CD14-positive monocyte (primary cell): ENCODE measurements around the gene LAGE3. TPM values are rescaled to one million over a fixed set of nuclear protein-coding genes. Genes with fewer than 3 reads are reported as not detected.

ENCODE experiments used
- DNase-seq, 3 donors: peaks; one replicate each; pipeline ENCODE4 v3.0.0-alpha.2; 2011 to 2022
- H2AFZ ChIP-seq: 2 replicates; pipeline ENCODE4 v1.6.0; 2012; ENCODE audit warnings: mild to moderate bottlenecking, low read depth, low read length, inconsistent platforms; ENCODE audit not compliant: insufficient read depth, poor library complexity, severe bottlenecking
- H3K27ac ChIP-seq, 2 donors: 1 replicate in 1 of 2; 2 replicates in 1 of 2; pipeline ENCODE4 v1.5.1; 2012 to 2013; ENCODE audit warnings: low read length in 2 of 2, control low read depth in 1 of 2, inconsistent platforms in 1 of 2, low read depth in 1 of 2, mild to moderate bottlenecking in 1 of 2
- H3K27me3 ChIP-seq, 2 donors: one replicate each; pipeline versions ENCODE4 v1.6.0 to v1.6.1; 2011 to 2013; ENCODE audit warnings: low read length in 2 of 2; ENCODE audit not compliant: control insufficient read depth in 2 of 2, insufficient read depth in 2 of 2
- H3K36me3 ChIP-seq, 2 donors: replicated peaks in 1 of 2; 1 replicate in 1 of 2; 2 replicates in 1 of 2; pipeline versions ENCODE4 v1.5.1 to v1.6.1; 2012 to 2013; ENCODE audit warnings: low read length in 2 of 2, control low read depth in 1 of 2, inconsistent platforms in 1 of 2, mild to moderate bottlenecking in 1 of 2; ENCODE audit not compliant: insufficient read depth in 2 of 2, control insufficient read depth in 1 of 2
- H3K4me1 ChIP-seq, 2 donors: 1 replicate in 1 of 2; 2 replicates in 1 of 2; pipeline versions ENCODE4 v1.5.1 to v1.6.1; 2012 to 2013; ENCODE audit warnings: low read length in 2 of 2, control low read depth in 1 of 2, inconsistent platforms in 1 of 2, mild to moderate bottlenecking in 1 of 2, moderate library complexity in 1 of 2; ENCODE audit not compliant: insufficient read depth in 2 of 2, control insufficient read depth in 1 of 2
- H3K4me2 ChIP-seq: replicated peaks from 2 replicates; pipeline ENCODE3; 2012; ENCODE audit warnings: low read length, moderate library complexity, mild to moderate bottlenecking; ENCODE audit not compliant: poor library complexity, severe bottlenecking; ENCODE audit errors: extremely low read depth
- H3K4me3 ChIP-seq, 3 experiments: fragments of 200-600 bp in 1 of 3; sonication (generic) in 1 of 3; replicated peaks in 1 of 3; 1 replicate in 2 of 3; 2 replicates in 1 of 3; pipeline ENCODE4 v1.5.1; 2011 to 2013; ENCODE audit warnings: low read length in 3 of 3, mild to moderate bottlenecking in 3 of 3, control low read depth in 2 of 3, low read depth in 2 of 3, inconsistent platforms in 1 of 3, moderate library complexity in 1 of 3
- H3K79me2 ChIP-seq: 2 replicates; pipeline ENCODE4 v1.6.0; 2012; ENCODE audit warnings: mild to moderate bottlenecking, control low read depth, inconsistent platforms, low read length, moderate library complexity; ENCODE audit not compliant: insufficient read depth
- H3K9ac ChIP-seq: 2 replicates; pipeline ENCODE4 v1.6.0; 2017; ENCODE audit warnings: low read length, mild to moderate bottlenecking; ENCODE audit not compliant: insufficient read depth, poor library complexity, severe bottlenecking
- H3K9me3 ChIP-seq, 2 donors: replicated peaks in 1 of 2; 1 replicate in 1 of 2; 2 replicates in 1 of 2; pipeline versions ENCODE4 v1.5.1 to v1.6.1; 2012 to 2013; ENCODE audit warnings: low read length in 2 of 2, control low read depth in 1 of 2; ENCODE audit not compliant: control insufficient read depth in 1 of 2, insufficient read depth in 1 of 2
- H4K20me1 ChIP-seq: 2 replicates; pipeline ENCODE4 v1.6.0; 2012; ENCODE audit warnings: mild to moderate bottlenecking, low read length, control low read depth, moderate library complexity; ENCODE audit not compliant: insufficient read depth
- H3K27ac Mint-ChIP-seq, 7 donors: one replicate each; pipeline ENCODE4 v1.8.0; 2020; ENCODE audit warnings: mild to moderate bottlenecking in 7 of 7, mixed read lengths in 7 of 7, moderate library complexity in 6 of 7, inconsistent platforms in 2 of 7
- H3K27me3 Mint-ChIP-seq, 3 donors: one replicate each; pipeline ENCODE4 v1.8.0; 2021 to 2022; ENCODE audit warnings: low read depth in 3 of 3, mild to moderate bottlenecking in 3 of 3, mixed read lengths in 3 of 3, moderate library complexity in 3 of 3, inconsistent platforms in 1 of 3
- H3K36me3 Mint-ChIP-seq, 2 donors: one replicate each; pipeline ENCODE4 v1.8.0; 2020; ENCODE audit warnings: mixed read lengths in 2 of 2, inconsistent platforms in 1 of 2, mild to moderate bottlenecking in 1 of 2
- H3K4me1 Mint-ChIP-seq: one replicate; pipeline ENCODE4 v1.8.0; 2020; ENCODE audit warnings: mild to moderate bottlenecking, mixed read lengths
- H3K4me3 Mint-ChIP-seq, 2 donors: one replicate each; pipeline ENCODE4 v1.8.0; 2020; ENCODE audit warnings: mild to moderate bottlenecking in 2 of 2, mixed read lengths in 2 of 2, moderate library complexity in 1 of 2
- H3K9me3 Mint-ChIP-seq, 7 donors: one replicate each; pipeline ENCODE4 v1.8.0; 2020 to 2022; ENCODE audit warnings: mixed read lengths in 7 of 7, mild to moderate bottlenecking in 6 of 7, moderate library complexity in 6 of 7, inconsistent platforms in 2 of 7
- CTCF ChIP-seq: fragments of 200-600 bp; IDR thresholded peaks from one replicate; pipeline ENCODE4 v1.8.0; 2022; ENCODE audit warnings: antibody characterized with exemption, mild to moderate bottlenecking
- WGBS: methylation state at CpG from one replicate; pipeline ENCODE4 v1.1.5; 2013; ENCODE audit warnings: missing lambda C conversion rate; ENCODE audit not compliant: insufficient coverage; 5-methylcytosine and 5-hydroxymethylcytosine counted together
- intact Hi-C, 2 donors: fragments of 100-400 bp; cut with micrococcal nuclease; formaldehyde crosslinking; loops; one replicate each; pipeline versions ENCODE4 v1.15.0 to v1.15.1; 2023
- polyA plus RNA-seq, 3 donors: library from polyadenylated mRNA; depleted of rRNA in 1 of 3; unstranded in 2 of 3; stranded (reverse) in 1 of 3; fragments of 300-500 nt in 2 of 3; fragments of >200 nt in 1 of 3; fragmentation: Illumina TruSeq in 2 of 3; gene quantifications; 1 replicate in 2 of 3; 2 replicates in 1 of 3; pipeline ENCODE4 v1.2.3, GENCODE V29; 2012 to 2021

LAGE3 gene
- polyA plus RNA-seq, 3 donors, result 12.4 to 30.9 (median 18.6) TPM

- intact Hi-C loops, result no loop called here
- H3K9me3 ChIP-seq, result no peaks in the 10 kb centered on the region
- peak overlapping the region in 1 of 3 experiments; percentile 65 for H3K4me3 ChIP-seq
- H3K4me1 ChIP-seq, result peaks cover 6% of the 10 kb centered on the region in 2 donors
- H4K20me1 ChIP-seq, result no peaks in the 10 kb centered on the region
- H3K9ac ChIP-seq, result no peak overlapping the region
- peaks cover 11 to 29% (median 26%) of the 10 kb centered on the region in 3 donors for H3K27me3 Mint-ChIP-seq
- peak overlapping the region; percentile 67 for H3K4me2 ChIP-seq
- peaks cover 0 to 12% of the 10 kb centered on the region in 2 donors for H3K27me3 ChIP-seq
- H3K36me3 ChIP-seq, result no peaks in the 10 kb centered on the region
- H3K36me3 Mint-ChIP-seq, result peaks cover 2 to 5% of the 10 kb centered on the region in 2 donors
- peaks cover 12% of the 10 kb centered on the region for H3K4me1 Mint-ChIP-seq
- peak overlapping the region; percentile 61 to 79 for H3K4me3 Mint-ChIP-seq
- H2AFZ ChIP-seq, result peak overlapping the region; percentile 56
- no peak overlapping the region for H3K27ac Mint-ChIP-seq
- TF ChIP-seq CTCF, result no peak
- H3K79me2 ChIP-seq, result no peaks in the 10 kb centered on the region
- peaks cover 0 to 16% (median 4%) of the 10 kb centered on the region in 7 donors for H3K9me3 Mint-ChIP-seq
- DNase-seq, result no peak
- H3K27ac ChIP-seq, result no peak overlapping the region
- 100% methylated on average over 3 of the region's 15 CpGs for WGBS
Measured at GRCh38 chrX:154458954-154459778, 19.9 kb downstream of the LAGE3 start.

GRCh38 chrX:154458116-154458953 lies 20.7 kb downstream of the LAGE3 start, which contains the start of gene PLXNA3:
Gene PLXNA3, plus strand, starts transcription at chrX:154458281. Its CDS starts 1,903 bp downstream, at chrX:154460184.
- no peak for TF ChIP-seq CTCF
- Mint-ChIP-seq H3K36me3 (peaks cover 3 to 5% of the 10 kb centered on the region in 2 donors), H3K4me3 (peak within 1 kb of the TSS; percentile 86 to 97), H3K4me1 (peaks cover 12% of the 10 kb centered on the region), H3K27me3 (peaks cover 11 to 29% (median 26%) of the 10 kb centered on the region in 3 donors), H3K9me3 (peaks cover 0 to 16% (median 4%) of the 10 kb centered on the region in 7 donors), H3K27ac (peak within 1 kb of the TSS in 4 of 7 donors; percentile 54 to 87 (median 82))
- peaks cover 0 to 12% of the 10 kb centered on the region in 2 donors for H3K27me3 ChIP-seq
- peak within 1 kb of the TSS; percentile 16 to 67 (median 32) for H3K4me3 ChIP-seq
- peak within 1 kb of the TSS; percentile 56 for H2AFZ ChIP-seq
- H4K20me1 ChIP-seq, result no peaks in the 10 kb centered on the region
- peak; percentile 21 to 45 (median 23) for DNase-seq
- no peaks in the 10 kb centered on the region for H3K36me3 ChIP-seq
- 3% methylated on average over 40 of the region's 88 CpGs for WGBS
- H3K27ac ChIP-seq, result no peak within 1 kb of the TSS
- intact Hi-C loops, result no loop called here
- no peaks in the 10 kb centered on the region for H3K9me3 ChIP-seq
- no peaks in the 10 kb centered on the region for H3K79me2 ChIP-seq
- H3K4me1 ChIP-seq, result peaks cover 6% of the 10 kb centered on the region in 2 donors
- H3K9ac ChIP-seq, result peak within 1 kb of the TSS; percentile 32
- peak within 1 kb of the TSS; percentile 67 for H3K4me2 ChIP-seq
